ENCODE measurements around the gene SLC24A1.
A peak's percentile ranks its signal among the peaks of the same experiment; 100 is the strongest.
"Not testable (repeated sequence)": the region's sequence is repeated elsewhere in the genome, so short reads cannot be mapped to it uniquely, and the experiment has no call there.

SLC24A1 gene

DNA sequence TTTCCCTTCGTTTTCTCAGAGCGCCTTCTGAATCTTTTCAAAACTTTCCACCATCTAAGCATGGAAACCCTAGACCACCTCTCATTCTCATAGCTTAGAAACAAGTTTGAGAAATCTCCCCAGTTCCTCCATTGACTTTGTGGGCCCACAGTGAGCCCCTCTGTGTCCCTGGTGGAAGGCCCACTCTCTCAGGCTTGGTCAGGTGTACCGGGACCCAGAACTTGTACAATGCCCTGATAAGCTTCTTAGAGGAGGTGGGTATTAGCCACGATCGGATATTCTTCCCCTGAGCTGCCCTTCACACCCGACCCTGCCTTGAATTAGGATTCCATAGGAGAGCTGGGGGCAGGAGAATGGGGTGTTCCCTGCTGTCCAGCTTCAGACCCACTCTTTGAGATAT is at the start of gene SLC24A1:
Gene SLC24A1, plus strand, starts transcription at position 301 of the 400 bp plus-strand sequence. CDS start 2,143 bp downstream, outside the sequence.
- no peak for DNase-seq

DNA sequence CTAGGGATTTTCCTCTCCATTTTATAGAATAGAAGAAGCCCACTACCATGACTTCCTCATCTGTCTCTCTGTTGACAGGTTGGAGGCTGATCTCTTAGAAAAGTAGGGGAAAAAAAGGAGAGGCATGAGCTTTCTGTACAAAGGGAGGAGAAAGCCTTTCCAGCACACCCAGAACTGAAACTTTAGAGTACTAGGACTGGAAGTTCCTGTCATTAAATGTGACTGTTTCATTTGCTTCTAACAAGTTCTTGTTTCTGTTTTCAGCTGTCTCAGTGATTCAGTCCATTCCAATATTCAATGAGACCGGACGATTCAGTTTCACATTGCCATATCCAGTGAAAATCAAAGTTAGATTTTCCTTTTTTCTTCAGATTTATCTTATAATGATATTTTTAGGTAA is 49.8 kb upstream of the SLC24A1 start:
- peak; percentile 49 for DNase-seq

DNA sequence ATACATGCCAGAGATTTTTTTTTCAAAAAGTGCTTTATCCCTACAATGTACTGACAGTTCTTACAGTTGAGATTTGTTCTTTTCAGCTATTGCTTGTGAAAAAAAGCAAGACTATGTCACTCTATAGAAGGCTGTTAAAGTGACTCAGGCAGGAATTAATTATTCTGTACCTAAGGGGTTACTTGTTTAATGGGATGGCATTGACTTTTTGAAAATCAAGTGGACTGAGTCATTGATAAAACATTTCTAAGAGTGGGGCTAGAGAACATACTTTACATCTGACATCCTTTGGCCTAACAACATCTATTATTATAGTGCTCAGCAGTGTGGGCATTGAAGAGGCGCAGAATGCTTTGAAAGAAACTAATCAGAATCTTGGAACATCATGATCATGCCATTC is 45.1 kb upstream of the SLC24A1 start:
- no peak for DNase-seq

DNA sequence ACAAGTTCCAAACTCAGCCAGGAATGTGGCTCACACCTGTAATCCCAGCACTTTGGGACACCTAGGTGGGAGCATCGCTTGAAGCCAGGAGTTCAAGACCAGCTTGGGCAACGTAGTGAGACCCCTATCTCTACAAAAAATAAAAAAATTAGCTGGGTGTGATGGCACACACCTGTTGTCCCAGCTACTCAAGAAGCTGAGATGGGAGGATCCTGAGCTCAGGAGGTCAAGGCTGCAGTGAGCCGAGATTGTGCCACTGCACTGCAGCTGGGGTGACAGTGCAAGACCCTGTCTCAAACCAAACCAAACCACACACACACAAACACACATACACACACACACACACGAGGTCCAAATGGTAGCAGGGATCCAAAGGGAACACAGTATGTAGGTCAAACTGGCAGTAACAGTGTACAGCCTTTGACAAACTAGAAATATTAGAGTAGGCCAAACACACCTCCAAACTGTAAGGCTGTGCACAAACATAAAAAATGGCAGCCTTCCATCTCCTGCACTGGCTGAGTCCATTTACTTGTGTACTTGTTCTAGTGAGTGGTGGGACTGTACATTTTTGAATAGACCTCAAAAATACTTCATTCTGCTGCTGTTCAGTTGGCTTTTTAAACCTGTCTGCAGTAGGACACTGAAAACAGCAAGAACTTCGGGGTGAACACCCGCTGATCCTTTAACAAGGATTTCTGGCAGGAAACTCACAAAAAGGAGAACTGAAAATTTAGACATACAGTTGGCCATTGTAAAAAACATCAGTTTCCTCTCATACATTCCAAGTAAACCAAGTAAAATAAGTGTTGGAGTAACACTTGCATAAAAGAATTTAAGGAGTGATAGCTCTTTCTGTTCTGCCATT is 44.4 kb upstream of the SLC24A1 start:
- DNase-seq: peak; percentile 55

DNA sequence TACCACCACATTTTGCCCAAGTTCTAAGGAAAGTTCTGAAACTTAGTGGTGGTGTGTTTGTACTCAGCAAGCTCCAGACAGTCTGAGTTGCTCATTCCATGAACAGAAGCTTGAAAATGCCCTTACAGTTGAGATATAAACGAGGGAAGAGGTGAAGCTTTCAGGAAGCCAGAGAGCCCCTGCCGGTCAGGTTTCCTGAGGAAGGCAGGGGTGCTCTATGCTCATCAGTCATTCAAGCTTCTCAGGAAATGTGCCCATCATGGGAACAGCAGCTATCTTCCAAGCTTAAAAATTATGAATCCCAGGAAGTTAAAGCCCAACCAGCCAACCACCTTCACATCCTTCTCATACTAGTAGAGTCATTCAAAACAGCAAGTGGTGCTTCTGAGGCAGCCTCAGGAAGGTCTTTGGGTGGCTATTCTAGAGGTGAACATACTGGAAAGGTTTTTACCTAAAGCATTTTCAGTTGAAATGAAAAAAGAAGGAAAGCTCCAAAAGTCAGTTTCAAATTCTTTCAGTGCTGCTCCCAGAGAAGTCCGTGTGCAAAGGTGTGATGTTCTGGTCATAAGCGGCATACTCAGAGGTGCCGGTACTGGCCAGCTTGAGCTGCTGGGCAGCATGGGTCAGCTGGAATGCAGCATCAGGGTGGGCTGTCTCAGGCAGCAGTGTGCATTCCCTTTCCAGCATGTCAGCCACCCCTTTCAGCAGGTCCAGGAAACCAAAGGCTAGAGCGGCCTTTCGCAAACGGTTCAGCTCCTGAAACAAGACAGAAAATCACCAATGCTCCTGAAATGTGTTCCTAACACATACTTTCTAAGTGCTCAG is 42.6 kb upstream of the SLC24A1 start:
- no peak for DNase-seq

DNA sequence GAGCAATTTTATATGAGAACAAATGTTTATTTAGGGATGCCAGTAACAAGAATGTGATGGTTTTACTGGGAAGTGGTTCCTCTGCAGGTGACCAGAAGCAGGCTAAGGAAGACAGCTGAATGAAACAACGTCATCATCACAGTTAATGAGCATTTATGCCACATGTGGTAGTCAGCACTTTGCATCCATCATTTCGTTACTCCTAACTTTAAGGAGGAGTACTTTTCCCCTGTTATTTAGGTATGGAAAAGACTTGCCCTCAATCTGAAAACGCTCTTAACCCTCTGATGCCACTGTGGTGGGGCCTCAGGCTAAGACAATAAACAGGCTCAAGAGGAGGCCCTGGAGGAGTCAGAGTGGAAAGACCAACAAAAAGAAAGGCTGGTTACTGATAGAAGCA is 42.0 kb upstream of the SLC24A1 start:
- DNase-seq: no peak

DNA sequence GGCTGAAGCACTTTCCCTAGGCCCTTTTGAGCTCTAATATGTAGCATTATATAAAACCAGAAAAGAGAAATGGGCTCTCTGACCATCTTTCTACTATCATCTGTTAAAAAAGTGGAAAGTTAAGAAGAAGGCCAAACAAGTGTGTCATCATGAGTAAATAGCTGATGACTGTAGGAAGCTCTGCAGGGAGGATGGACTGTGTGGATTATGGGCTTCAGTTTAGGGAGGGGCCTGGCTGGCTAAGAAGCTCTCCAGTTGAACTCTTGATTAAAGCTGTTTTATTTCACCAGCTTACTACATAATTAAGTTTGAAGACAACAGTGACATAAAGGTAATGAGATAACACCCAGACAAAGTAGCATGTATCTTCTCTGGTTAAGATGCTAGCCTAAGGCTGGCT is 41.5 kb upstream of the SLC24A1 start:
- no peak for DNase-seq

DNA sequence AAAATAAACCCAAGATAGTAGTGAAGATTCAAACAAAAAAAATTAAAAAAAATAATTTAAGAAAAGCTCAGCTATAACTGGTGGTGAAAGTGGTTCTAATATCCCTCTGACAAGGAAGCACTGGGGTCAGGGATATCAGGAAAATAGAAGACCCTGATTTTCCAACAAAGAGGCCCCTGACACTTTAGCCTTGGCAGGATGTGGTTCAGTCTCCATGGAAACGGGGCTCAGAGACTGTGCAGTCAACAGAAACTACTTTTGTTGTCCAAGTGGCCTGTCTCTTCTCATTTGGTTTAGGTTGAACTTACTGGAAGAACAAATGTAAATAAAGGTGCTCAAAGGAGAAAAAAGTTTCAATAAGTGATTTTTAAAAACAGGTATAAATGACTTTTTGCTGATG is 38.0 kb upstream of the SLC24A1 start:
- DNase-seq: peak; percentile 52

DNA sequence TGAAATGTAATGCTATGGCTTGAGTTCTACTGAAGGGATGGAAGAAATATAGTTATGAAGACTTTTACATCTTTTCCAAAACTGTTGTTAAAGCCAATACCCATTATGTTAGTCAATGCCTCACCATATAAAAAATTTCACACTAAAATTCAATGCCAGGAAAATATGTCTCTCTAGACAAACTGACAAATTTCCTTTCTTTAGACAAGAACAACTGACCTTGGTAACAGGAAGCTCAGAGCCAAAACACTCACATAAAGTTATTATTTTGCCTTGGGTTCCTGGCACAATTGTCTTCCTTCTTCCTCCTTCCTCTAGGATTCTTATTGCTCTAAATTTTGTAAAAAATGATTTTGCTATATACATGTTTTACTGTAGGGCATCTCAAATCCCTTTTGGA is 37.5 kb upstream of the SLC24A1 start:
- DNase-seq: no peak

DNA sequence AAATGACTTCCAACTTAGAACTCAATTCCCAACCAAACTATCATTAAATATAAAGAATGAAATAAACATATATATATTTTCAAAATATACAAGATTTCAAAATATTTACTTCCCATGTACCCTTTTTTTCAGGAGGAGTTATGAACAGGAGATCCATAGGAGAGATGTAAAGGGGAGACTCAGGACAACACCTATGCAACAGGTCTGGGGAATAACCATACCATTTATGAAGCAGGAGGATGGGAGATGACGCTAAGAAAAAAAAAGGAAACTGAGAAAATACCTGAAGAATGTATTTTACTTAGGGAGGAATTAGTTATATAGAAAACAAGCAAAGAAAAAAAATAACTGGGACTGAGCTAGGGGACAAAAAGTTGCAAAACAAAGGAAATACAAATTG is 34.6 kb upstream of the SLC24A1 start:
- DNase-seq: no peak

DNA sequence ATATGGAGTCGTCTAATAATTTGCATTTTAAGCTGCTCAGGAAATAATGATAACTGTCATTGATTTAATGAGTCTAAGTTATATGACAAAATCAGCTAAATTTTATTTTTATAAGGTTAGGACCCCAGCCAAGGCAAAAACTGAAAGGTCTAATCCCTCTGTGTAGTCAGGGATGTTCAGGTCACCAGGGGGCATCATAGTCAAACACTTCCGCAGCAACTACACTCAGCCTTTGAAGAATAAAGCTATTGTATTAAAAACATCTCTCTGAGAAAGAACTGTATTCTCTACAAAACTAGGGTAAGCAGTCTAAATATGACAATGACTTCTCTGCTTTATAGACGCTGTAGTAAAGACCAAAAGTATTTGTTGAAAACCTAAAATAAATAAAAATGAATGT is 25.8 kb upstream of the SLC24A1 start:
- DNase-seq: no peak

DNA sequence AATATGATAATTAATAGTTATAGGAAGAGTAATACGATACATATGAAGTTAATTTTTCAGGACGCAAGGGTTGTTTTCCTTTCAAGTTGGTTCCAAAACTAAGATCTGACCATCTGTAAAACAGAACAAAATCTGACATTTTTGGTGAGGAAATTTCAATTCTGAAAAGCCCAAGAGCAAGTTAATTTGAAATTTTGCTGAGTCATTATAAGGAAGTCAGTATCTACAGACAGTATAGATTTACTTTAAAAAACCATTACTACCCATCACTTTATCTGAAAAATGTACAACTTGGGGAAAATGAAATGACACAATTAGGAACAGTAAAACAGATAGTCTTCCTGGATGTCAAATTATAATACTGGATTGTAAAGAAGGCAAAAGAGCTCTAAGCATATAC is 23.3 kb upstream of the SLC24A1 start:
- no peak for DNase-seq

DNA sequence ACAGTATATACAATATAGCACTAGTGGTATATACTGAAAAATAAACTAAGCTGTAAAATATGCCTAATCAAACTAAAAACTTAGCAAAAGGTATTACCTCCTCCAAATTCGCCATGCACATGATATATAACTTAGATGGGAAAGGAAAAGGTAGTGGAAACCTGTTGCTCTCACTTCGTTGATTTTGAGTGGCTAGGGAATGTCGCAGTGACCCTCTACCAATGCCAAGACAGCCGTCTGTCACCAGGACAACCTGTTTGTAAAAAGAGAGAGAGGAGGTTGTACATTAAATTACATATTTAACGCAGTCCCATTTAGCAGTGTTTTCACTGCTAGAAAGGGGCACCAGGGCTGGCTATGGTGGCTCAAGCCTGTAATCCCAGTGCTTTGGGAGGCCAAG is 22.1 kb upstream of the SLC24A1 start:
- DNase-seq: no peak

DNA sequence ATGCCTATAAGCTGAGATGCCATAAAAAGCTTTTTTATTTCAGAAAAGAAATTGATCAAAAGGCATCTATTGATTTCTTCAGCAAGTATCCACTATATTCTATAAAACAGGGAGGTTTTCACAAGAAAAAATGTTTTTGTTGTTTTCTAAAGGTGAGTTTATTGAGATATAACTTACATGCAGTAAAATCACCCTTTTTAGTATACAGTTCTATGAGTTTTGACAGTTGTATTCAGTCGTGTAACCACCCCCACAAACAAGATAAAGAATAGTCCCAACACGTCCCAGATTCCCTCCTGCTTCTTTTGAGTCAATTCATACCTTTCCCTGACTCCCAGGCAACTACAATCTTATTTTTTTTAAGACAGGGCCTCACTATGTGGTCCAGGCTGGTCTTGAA is 18.6 kb upstream of the SLC24A1 start:
- no peak for DNase-seq

DNA sequence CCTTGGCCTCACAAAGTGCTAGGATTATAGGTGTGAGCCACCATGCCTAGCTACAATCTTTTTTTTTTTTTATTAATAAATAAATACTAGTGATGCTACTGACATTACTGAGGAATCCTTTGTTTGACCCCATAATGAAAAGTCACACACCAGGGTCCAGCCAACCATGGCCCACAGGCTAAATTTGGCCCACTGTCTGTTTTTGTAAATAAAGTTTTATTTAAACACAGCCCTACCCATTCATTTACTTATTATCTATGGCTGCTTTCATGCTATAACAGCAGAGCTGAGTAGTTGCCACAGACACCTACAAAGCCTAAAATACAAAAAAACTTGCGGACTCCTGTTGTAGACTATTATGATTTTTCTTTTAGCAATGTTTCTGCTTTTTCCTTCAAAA is 18.2 kb upstream of the SLC24A1 start:
- no peak for DNase-seq

DNA sequence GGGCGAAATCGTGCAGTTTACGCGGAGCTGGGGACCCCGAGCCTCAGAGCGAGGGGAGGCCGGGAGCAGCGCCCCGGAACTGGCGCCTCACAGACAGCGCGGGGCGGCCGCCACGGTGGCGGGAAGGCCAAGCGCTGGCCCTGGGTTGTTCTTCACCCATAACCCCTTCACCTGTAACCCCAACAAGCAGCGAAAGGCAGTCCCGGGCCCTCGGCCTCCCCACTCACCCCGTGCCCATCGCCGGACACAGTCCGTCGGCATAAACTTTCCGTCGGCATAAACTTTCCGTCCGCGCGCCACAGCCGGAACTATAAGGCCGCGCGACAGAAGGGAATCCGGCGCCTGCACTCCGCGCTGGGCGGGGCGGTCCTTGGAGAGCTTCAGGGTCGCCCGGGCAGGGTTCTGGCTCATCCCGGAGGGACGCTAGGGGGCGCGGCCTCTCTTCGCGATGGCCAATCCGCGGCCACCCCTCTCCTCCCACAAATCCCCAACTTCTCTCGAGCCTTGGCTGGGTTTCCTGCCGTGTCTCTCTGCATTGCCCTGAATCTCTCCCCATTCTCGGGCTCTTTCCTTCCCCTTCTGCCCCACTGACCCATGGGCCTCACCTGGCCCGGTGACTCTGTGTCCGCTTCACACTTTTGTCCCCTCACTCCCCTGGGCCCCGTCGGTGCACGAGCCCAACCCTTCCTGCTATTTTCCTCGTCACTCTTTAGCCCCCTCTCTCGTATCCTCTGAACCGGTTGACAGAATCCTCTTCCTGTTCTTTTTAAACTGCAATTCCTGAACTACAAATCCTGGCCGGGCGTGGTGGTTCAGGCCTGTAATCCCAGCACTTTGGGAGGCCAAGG is 10.6 kb upstream of the SLC24A1 start, which contains the start of gene INTS14:
Gene INTS14, minus strand, starts transcription at position 261 of the 848 bp plus-strand sequence. CDS start 3,751 bp downstream, outside the sequence.
- peak; percentile 94 for DNase-seq

DNA sequence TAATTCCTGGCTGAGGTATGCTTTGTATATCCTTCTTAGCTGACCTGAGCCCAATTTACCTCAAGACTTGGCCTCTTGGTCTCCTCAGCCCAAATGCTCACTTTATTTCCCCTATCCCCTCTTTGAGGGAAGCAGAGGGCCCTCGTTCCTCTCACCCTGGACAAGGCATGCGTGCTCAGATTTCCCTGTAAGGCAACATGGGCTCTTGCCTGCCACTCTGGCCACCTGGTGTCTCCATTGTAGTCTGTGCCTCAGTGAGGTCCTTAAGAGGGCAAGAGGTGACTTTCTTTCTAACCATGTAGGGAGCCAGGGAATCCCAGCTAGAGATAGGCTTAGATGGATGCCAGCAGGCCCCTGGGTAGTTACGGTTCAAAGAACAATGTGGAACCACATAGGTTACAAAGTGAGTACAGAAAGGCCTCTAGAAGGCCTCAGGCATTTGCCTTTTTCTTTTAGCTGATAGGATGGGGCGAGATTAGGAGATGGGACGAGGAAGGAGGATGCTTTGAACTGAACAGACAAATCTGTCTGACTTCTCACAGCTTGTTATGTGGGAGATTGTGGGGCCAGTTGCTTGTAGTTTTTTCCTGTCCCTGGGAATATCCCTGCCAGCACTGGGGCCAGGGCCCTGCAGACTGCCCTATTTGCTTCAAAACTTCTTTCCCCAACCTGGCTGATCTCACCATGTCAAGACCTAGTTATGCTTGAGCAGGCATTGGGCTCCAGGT is 9.7 kb upstream of the SLC24A1 start:
- no peak for DNase-seq

DNA sequence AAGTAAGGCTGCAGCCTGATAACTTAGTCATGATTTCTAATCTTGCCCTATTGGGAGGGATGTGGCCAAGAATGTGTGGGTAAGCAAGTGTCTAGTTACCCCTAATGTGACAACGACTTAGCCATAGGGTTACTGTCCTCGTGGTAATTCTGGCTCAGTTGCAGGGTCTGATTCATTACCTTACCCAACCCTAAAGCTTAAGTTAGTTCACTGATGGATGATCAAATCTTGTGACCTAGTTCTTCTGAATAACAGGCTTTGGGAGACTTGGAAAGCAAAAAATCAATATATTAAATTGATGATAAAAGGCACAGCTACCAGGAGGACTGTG is 9.2 kb upstream of the SLC24A1 start:
- no peak for DNase-seq

DNA sequence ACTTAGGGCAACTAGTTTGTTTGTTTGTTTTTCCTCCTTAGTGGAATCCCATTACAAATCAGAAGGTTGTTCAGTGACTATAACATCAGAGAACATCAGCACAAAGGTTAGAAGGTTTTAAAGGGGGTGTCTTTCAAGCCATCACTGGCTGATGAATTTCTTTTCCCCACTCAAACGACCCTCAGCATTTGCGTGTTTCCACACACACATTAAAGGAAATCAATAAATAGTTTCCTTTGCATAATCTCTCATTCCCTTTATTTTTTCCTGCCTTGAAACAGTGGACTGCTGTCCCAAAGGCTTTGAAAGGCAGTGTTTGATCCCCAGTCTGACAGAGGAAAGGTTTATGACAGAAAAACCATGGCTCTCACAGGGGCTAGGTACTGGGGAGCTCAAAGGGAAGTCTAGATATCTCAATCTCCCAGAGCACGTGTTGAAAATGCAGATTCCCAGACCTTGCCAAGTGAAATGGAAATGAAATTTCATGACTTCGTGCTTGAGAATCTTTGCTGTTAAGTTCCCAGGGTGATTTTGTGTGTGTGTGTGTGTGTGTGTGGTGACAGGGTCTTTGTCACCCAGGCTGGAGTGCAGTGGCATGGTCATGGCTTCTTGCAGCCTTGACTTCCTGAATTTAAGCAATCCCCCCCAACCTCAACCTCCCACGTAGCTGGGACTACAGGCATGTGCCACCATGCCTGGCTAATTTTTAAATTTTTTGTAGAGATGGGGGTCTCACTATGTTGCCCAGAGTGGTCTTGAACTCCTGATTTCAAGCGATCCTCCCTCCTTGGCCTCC is 8.6 kb upstream of the SLC24A1 start:
- DNase-seq: no peak

DNA sequence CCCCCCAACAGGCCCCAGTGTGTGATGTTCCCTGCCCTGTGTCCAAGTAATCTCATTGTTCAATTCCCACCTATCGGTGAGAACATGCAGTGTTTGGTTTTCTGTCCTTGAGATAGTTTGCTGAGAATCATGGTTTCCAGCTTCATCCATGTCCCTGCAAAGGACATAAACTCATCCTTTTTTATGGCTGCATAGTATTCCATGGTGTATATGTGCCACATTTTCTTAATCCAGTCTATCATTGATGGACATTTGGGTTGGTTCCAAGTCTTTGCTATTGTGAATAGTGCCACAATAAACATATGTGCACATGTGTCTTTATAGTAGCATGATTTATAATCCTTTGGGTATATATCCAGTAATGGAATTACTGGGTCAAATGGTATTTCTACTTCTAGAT is 5.9 kb upstream of the SLC24A1 start:
- not testable (repeated sequence) for DNase-seq

DNA sequence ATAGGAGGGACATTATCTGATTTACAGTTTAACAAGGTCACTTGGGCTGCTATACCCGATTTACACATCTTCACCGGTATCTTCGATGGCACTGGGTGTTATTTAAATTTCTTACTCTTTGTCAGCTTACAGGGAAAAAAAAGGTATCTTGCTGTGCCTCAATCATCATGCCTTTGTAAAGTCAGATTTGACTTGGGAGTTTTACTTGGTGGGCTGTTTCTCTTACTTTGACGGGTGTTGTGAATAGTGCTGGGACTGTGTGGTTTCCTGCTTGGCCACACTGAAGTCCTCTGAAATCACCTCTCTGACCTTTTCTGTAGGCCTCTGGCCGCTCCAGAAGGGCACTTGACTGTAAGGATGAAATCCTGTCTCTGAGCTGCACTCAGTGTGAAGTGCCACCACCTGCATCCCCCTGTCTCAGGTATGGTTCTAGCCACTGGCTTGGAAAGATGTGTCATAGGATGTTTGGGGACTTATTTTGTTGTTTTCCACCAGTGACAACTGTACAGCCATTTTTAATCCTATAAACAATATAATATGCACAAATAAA is 3.1 kb upstream of the SLC24A1 start:
- no peak for DNase-seq

Data from MV-4-11 (cell line).